ENCODE measurements around the gene KLK1. TPM values are rescaled to one million over a fixed set of nuclear protein-coding genes. Genes with fewer than 3 reads are reported as not detected.

KLK1 gene
- total RNA-seq, 1 donor from 2014 or later, result 2.7 TPM

DNA sequence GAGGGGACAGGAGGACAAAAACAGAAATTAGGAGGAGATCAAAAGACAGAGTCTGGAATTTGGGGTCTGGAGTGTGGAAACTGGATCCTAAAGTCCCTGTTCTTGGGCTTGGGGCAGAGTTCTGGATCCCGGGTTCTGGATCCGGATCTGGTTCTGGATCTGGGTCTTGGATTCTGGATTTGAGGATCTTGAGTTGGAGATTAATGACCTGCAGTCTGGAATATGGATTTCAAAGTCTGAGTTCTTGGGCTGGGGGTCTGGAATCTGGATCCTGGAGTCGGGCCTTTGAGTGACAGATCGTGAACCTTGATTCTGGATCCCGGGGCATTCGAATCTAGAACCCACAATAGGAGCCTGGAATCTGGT is 10.2 kb upstream of the KLK1 start:
- Mint-ChIP-seq H3K9me3 (ENCODE audit: unreplicated experiment) (no peaks in the 10 kb centered on the region), H3K4me3 (ENCODE audit: unreplicated experiment) (no peak overlapping the region), H3K27ac (ENCODE audit: unreplicated experiment) (no peak overlapping the region), H3K36me3 (ENCODE audit: low read depth, unreplicated experiment) (no peaks in the 10 kb centered on the region), H3K27me3 (ENCODE audit: unreplicated experiment) (peaks cover 10% of the 10 kb centered on the region), H3K4me1 (ENCODE audit: unreplicated experiment) (no peaks in the 10 kb centered on the region)
- DNase-seq (ENCODE audit: low spot score), result no peak
- TF ChIP-seq, protein P1, sequence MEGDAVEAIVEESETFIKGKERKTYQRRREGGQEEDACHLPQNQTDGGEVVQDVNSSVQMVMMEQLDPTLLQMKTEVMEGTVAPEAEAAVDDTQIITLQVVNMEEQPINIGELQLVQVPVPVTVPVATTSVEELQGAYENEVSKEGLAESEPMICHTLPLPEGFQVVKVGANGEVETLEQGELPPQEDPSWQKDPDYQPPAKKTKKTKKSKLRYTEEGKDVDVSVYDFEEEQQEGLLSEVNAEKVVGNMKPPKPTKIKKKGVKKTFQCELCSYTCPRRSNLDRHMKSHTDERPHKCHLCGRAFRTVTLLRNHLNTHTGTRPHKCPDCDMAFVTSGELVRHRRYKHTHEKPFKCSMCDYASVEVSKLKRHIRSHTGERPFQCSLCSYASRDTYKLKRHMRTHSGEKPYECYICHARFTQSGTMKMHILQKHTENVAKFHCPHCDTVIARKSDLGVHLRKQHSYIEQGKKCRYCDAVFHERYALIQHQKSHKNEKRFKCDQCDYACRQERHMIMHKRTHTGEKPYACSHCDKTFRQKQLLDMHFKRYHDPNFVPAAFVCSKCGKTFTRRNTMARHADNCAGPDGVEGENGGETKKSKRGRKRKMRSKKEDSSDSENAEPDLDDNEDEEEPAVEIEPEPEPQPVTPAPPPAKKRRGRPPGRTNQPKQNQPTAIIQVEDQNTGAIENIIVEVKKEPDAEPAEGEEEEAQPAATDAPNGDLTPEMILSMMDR (IDR thresholded peaks at IDR 0.05; ENCODE audit: unreplicated experiment), result no peak

DNA sequence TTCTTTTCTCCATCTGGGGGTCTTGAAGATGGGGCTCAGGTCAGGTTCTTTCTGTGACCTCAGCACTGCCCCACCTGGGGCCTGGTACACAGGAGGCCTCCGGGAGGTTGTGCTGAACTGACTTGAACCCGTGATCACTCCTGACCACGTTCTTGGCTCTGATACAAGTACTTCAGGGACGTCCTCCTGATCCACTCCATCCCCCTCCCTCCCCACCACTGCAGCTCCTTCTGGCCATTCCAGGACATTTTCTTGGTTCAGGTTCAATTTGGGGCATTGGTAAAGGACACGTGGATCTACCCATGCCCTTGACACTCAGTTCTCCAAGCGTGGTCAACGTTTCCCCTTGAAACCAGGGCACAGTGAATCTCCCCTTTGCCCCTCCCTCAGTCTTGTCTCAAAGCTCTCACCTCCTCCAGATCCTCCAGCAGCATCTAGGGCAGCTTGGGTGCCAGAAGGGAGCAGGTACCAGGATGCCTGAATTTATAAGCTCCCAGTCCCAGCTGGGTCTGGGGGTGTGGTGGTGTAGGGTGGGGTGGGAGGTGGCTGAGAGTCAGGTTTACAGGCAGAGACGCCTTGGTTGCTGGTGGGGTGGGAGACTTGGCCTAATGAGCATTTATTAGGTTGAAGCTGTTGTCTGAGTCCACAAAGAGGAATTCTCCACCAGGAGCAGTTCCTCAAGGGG is 9.7 kb upstream of the KLK1 start, which contains the start of gene KLK15:
Gene KLK15 (minus strand): TSS at position 458 of the 685 bp plus-strand sequence. CDS start 2,082 bp downstream, outside the sequence.
- DNase-seq (ENCODE audit: low spot score), result no peak
- TF ChIP-seq, protein P1 (IDR thresholded peaks at IDR 0.05; ENCODE audit: unreplicated experiment), result no peak
- no peaks in the 10 kb centered on the region for H3K36me3 Mint-ChIP-seq (ENCODE audit: low read depth, unreplicated experiment)
- no peaks in the 10 kb centered on the region for H3K9me3 Mint-ChIP-seq (ENCODE audit: unreplicated experiment)
- H3K4me3 Mint-ChIP-seq (ENCODE audit: unreplicated experiment), result no peak within 1 kb of the TSS
- peaks cover 10% of the 10 kb centered on the region for H3K27me3 Mint-ChIP-seq (ENCODE audit: unreplicated experiment)
- no peak within 1 kb of the TSS for H3K27ac Mint-ChIP-seq (ENCODE audit: unreplicated experiment)
- H3K4me1 Mint-ChIP-seq (ENCODE audit: unreplicated experiment), result no peaks in the 10 kb centered on the region

DNA sequence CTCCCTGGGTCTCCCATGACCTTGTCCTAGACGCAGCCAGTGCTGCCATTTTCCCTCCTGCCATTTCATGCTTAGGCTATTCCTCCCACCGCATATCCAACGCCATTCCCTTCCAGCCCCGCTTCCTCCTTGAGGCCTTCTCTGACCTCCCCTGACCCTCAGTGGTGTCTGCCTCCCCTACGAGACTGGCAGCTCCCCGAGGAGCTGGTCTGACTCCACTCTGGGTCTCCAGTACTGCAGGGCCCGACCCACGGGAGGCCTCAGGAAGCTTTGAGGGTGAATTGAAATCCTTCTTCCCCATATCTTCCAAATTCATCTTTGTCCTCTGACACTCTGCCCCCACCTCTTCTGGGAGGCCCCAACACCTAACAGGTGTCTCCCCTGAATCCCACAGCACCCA is 9.1 kb upstream of the KLK1 start:
- no peaks in the 10 kb centered on the region for H3K36me3 Mint-ChIP-seq (ENCODE audit: low read depth, unreplicated experiment)

DNA sequence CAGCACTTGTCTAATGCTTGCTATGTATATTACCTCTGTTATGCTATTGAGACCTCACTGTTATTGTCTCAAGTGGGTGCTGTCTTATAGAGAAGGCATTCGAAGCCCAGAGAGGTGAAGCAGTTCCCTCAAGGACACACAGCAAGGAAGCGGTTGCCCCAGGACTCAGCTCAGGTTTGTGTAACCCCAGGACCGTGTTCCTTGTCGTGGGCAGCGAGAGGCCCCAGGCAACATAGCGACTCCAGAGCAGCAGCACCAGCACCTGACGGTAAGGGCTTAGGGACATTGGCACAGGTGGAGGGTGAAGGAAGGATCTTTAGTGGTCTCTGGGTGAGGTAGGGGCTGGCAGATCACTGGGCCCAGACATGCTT is 7.4 kb upstream of the KLK1 start:
- Mint-ChIP-seq H3K27me3 (ENCODE audit: unreplicated experiment) (peaks cover 7% of the 10 kb centered on the region), H3K9me3 (ENCODE audit: unreplicated experiment) (peaks cover 5% of the 10 kb centered on the region)
- TF ChIP-seq, protein P1 (IDR thresholded peaks at IDR 0.05; ENCODE audit: unreplicated experiment), result no peak

More for the DNA sequence above, 9.1 kb upstream of the KLK1 start:
- Mint-ChIP-seq H3K4me1 (ENCODE audit: unreplicated experiment) (no peaks in the 10 kb centered on the region), H3K27ac (ENCODE audit: unreplicated experiment) (no peak overlapping the region), H3K4me3 (ENCODE audit: unreplicated experiment) (no peak overlapping the region), H3K9me3 (ENCODE audit: unreplicated experiment) (no peaks in the 10 kb centered on the region), H3K27me3 (ENCODE audit: unreplicated experiment) (peaks cover 10% of the 10 kb centered on the region)
- no peak for DNase-seq (ENCODE audit: low spot score)
- TF ChIP-seq, protein P1 (IDR thresholded peaks at IDR 0.05; ENCODE audit: unreplicated experiment), result no peak

DNA sequence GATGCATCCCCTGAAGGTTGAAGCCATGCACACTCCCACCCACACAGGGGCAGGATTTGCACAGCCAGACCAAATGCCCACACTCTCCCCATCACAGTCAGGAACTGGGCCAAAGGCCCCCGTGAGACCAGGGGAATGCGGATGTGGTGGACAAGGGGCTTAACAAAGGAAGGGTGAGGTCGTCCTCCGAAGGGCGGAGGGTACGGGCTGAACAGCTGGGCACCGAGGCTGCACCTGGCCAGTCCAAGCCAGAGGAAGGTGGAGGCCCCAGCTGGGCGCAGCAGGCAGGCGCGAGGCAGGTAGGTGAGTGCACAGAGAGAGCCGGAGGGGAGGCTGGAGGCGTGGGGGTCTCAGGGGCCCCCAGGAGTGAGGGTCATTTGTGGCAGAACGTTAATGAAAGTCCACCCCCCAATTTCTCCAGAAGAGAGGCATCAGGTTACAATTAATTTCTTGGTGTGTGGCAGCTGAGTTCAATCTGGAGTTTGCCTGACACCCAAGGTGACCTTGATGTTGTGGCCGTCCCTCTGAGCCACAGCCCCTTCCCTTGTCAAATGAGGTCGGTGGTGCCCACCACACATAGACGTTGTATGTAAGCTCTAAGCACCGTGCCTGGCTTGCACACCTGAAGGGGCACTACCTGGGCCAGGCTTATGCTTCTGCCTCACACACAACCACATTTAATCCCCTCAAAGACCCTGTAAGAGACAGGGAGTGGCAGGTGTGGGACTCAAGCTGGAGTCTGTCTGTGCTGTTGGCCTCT is 6.9 kb upstream of the KLK1 start:
- Mint-ChIP-seq H3K4me1 (ENCODE audit: unreplicated experiment) (no peaks in the 10 kb centered on the region), H3K36me3 (ENCODE audit: low read depth, unreplicated experiment) (no peaks in the 10 kb centered on the region), H3K27me3 (ENCODE audit: unreplicated experiment) (peaks cover 7% of the 10 kb centered on the region), H3K27ac (ENCODE audit: unreplicated experiment) (no peak overlapping the region), H3K4me3 (ENCODE audit: unreplicated experiment) (no peak overlapping the region), H3K9me3 (ENCODE audit: unreplicated experiment) (peaks cover 6% of the 10 kb centered on the region)
- TF ChIP-seq, protein P1 (IDR thresholded peaks at IDR 0.05; ENCODE audit: unreplicated experiment), result no peak
- DNase-seq (ENCODE audit: low spot score), result no peak

More for the DNA sequence above, 7.4 kb upstream of the KLK1 start:
- Mint-ChIP-seq H3K4me1 (ENCODE audit: unreplicated experiment) (no peaks in the 10 kb centered on the region), H3K4me3 (ENCODE audit: unreplicated experiment) (no peak overlapping the region), H3K36me3 (ENCODE audit: low read depth, unreplicated experiment) (no peaks in the 10 kb centered on the region), H3K27ac (ENCODE audit: unreplicated experiment) (no peak overlapping the region)
- no peak for DNase-seq (ENCODE audit: low spot score)
